HCT116 (cell line): ENCODE results near the gene PRSS56. TPM values are rescaled to one million over a fixed set of nuclear protein-coding genes. Genes with fewer than 3 reads are reported as not detected.
A peak's percentile ranks its signal among the peaks of the same experiment; 100 is the strongest.

ENCODE experiments used
- ATAC-seq: fragments of 200-7000 bp; cut with Tn5 transposase; 2 replicates; pipeline ENCODE4 v1.9.1; 2020; ENCODE audit warnings: mild to moderate bottlenecking, moderate library complexity
- BruUV-seq: library from RNA; stranded (reverse); fragments of 400-500 nt; replicated peaks from 2 replicates; lab custom pipeline; 2021; lab: Mats Ljungman, UMichigan
- CTCF ChIA-PET: fragments of 300-600 bp; sonication (Branson Sonifier 250); formaldehyde crosslinking; loops from one replicate; lab custom pipeline; 2021; ENCODE audit warnings: antibody characterized with exemption; lab: Charles Lee
- POLR2A ChIA-PET: fragments of 300-600, 350-600 bp; sonication (Branson Sonifier 250); formaldehyde crosslinking; loops from one replicate; lab custom pipeline; 2021; ENCODE audit warnings: antibody characterized with exemption; lab: Charles Lee
- RAD21 ChIA-PET, 2 experiments: fragments of 300-600 bp; sonication (Branson Sonifier 250); formaldehyde crosslinking; loops; one replicate each; lab custom pipeline; 2023; ENCODE audit warnings: low total read pairs in 2 of 2; ENCODE audit not compliant: uncharacterized antibody in 2 of 2, unreplicated experiment in 2 of 2, low non-redundant PET in 1 of 2; lab: Charles Lee
- DNase-seq: peaks from one replicate; pipeline ENCODE4 v3.0.0-alpha.2; 2010; ENCODE audit warnings: low read depth, low spot score
- H2AFZ ChIP-seq: fragments of 200-600 bp; shearing (Covaris generic), sonication (generic); 2 replicates; pipeline ENCODE4 v1.6.1; 2017; ENCODE audit warnings: low read depth, mixed run types, mixed read lengths, antibody characterized with exemption, low read length; ENCODE audit not compliant: poor library complexity, severe bottlenecking
- H3K27ac ChIP-seq: 2 replicates; pipeline ENCODE4 v1.5.1; 2012; ENCODE audit warnings: low read depth, low read length
- H3K27me3 ChIP-seq: fragments of 200-600 bp; sonication (generic); 2 replicates; pipeline ENCODE4 v1.6.1; 2016; ENCODE audit warnings: mixed run types, low read length, mixed read lengths; ENCODE audit not compliant: insufficient read depth
- H3K36me3 ChIP-seq, 2 experiments: fragments of 200-500 bp in 1 of 2; fragments of 200-600 bp in 1 of 2; sonication (Bioruptor generic) in 1 of 2; sonication (generic) in 1 of 2; 2 replicates each; pipeline versions ENCODE4 v1.5.1 to v1.6.1; 2014 to 2016; ENCODE audit warnings: low read length in 2 of 2, inconsistent platforms in 1 of 2, mixed read lengths in 1 of 2, mixed run types in 1 of 2; ENCODE audit not compliant: insufficient read depth in 2 of 2, control insufficient read depth in 1 of 2
- H3K4me1 ChIP-seq, 2 experiments: fragments of 200-600 bp in 1 of 2; sonication (generic) in 1 of 2; 2 replicates each; pipeline versions ENCODE4 v1.5.1 to v1.6.1; 2012 to 2017; ENCODE audit warnings: low read length in 2 of 2, inconsistent platforms in 1 of 2, mild to moderate bottlenecking in 1 of 2, mixed read lengths in 1 of 2, mixed run types in 1 of 2, moderate library complexity in 1 of 2; ENCODE audit not compliant: insufficient read depth in 2 of 2, control insufficient read depth in 1 of 2
- H3K4me2 ChIP-seq: fragments of 200-600 bp; sonication (generic); 2 replicates; pipeline ENCODE4 v1.6.1; 2017; ENCODE audit warnings: mixed run types, low read length, mixed read lengths
- H3K4me3 ChIP-seq, 2 experiments: fragments of 200-600 bp in 1 of 2; sonication (generic) in 1 of 2; replicated peaks in 1 of 2; 2 replicates each; pipeline ENCODE4 v1.5.1; 2011 to 2016; ENCODE audit warnings: low read length in 2 of 2, control low read depth in 1 of 2, low read depth in 1 of 2, mild to moderate bottlenecking in 1 of 2, mixed read lengths in 1 of 2, mixed run types in 1 of 2
- H3K79me2 ChIP-seq: fragments of 200-600 bp; sonication (generic); 2 replicates; pipeline ENCODE4 v1.6.1; 2017; ENCODE audit warnings: mild to moderate bottlenecking, mixed run types, low read length, moderate library complexity, mixed read lengths; ENCODE audit not compliant: insufficient read depth
- H3K9ac ChIP-seq: fragments of 200-600 bp; sonication (generic); 2 replicates; pipeline ENCODE4 v1.6.1; 2016; ENCODE audit warnings: low read length, mixed read lengths
- H3K9me2 ChIP-seq: fragments of 200-600 bp; sonication (generic), shearing (Covaris generic); 2 replicates; pipeline ENCODE4 v1.6.1; 2017; ENCODE audit warnings: mixed run types, mild to moderate bottlenecking, moderate library complexity; ENCODE audit not compliant: insufficient read depth
- H3K9me3 ChIP-seq, 2 experiments: fragments of 200-500 bp in 1 of 2; fragments of 200-600 bp in 1 of 2; sonication (Bioruptor generic) in 1 of 2; sonication (generic) in 1 of 2; 2 replicates each; pipeline ENCODE4 v1.6.1; 2014 to 2017; ENCODE audit warnings: low read length in 2 of 2, mixed read lengths in 2 of 2, inconsistent platforms in 1 of 2, low read depth in 1 of 2, mild to moderate bottlenecking in 1 of 2, mixed run types in 1 of 2, moderate library complexity in 1 of 2; ENCODE audit not compliant: control insufficient read depth in 1 of 2, insufficient read depth in 1 of 2
- H4K20me1 ChIP-seq: fragments of 200-600 bp; sonication (generic), shearing (Covaris generic); 2 replicates; pipeline ENCODE4 v1.6.1; 2017; ENCODE audit warnings: mixed run types, mild to moderate bottlenecking, moderate library complexity; ENCODE audit not compliant: insufficient read depth
- ATF3 ChIP-seq: IDR thresholded peaks from 2 replicates; pipeline ENCODE4 v1.6.1; 2012
- CBX3 ChIP-seq: IDR thresholded peaks from 2 replicates; pipeline ENCODE4 v1.6.1; 2012; ENCODE audit warnings: low read depth
- EGR1 ChIP-seq: IDR thresholded peaks from 2 replicates; pipeline ENCODE4 v1.6.1; 2012; ENCODE audit warnings: low read depth
- FOSL1 ChIP-seq: IDR thresholded peaks from 2 replicates; pipeline ENCODE4 v1.6.1; 2012; ENCODE audit warnings: low read depth
- JUND ChIP-seq: IDR thresholded peaks from 2 replicates; pipeline ENCODE4 v1.6.1; 2012
- MAX ChIP-seq: IDR thresholded peaks from 2 replicates; pipeline ENCODE4 v1.6.1; 2012
- SIN3A ChIP-seq: IDR thresholded peaks from 2 replicates; pipeline ENCODE4 v1.6.1; 2012; ENCODE audit warnings: low read depth
- SP1 ChIP-seq: IDR thresholded peaks from 2 replicates; pipeline ENCODE4 v1.6.1; 2012; ENCODE audit warnings: low read depth
- SRF ChIP-seq: IDR thresholded peaks from 2 replicates; pipeline ENCODE4 v1.6.1; 2012; ENCODE audit warnings: low read depth
- YY1 ChIP-seq: IDR thresholded peaks from 2 replicates; pipeline ENCODE4 v1.6.1; 2011; ENCODE audit warnings: low read length, low read depth, moderate library complexity, mild to moderate bottlenecking; ENCODE audit not compliant: insufficient replicate concordance; ENCODE audit errors: extremely low read depth
- ZFX ChIP-seq: fragments of 450-650 bp; IDR thresholded peaks from 2 replicates; pipeline ENCODE4 v1.6.1; 2017
- ZNF274 ChIP-seq: fragments of 200-500 bp; sonication (Bioruptor generic); IDR thresholded peaks from 2 replicates; pipeline ENCODE4 v1.6.1; 2014; ENCODE audit warnings: mild to moderate bottlenecking, low read depth, low read length, inconsistent platforms
- intact Hi-C: fragments of 100-400 bp; cut with micrococcal nuclease; formaldehyde crosslinking; loops from 2 replicates; pipeline ENCODE4 v1.10.0; 2022
- total RNA-seq: library from RNA; stranded (reverse); gene quantifications from one replicate; pipeline ENCODE4 v1.2.1, GENCODE V29; 2021; ENCODE audit not compliant: unreplicated experiment
- TF ChIP-seq, protein P1 (sequence below), 3 experiments: fragments of 200-600 bp in 1 of 3; sonication (generic) in 1 of 3; IDR thresholded peaks in 2 of 3; conservative IDR thresholded peaks in 1 of 3; 2 replicates each; pipeline ENCODE4 v1.5.1; 2012 to 2017; ENCODE audit warnings: low read depth in 2 of 3, low read length in 2 of 3, antibody characterized with exemption in 1 of 3, borderline replicate concordance in 1 of 3, control low read depth in 1 of 3, mild to moderate bottlenecking in 1 of 3, mixed read lengths in 1 of 3, mixed run types in 1 of 3, moderate library complexity in 1 of 3; ENCODE audit not compliant: insufficient read depth in 1 of 3
- TF ChIP-seq, protein P2 (sequence below): IDR thresholded peaks from 2 replicates; pipeline ENCODE4 v1.6.1; 2012; ENCODE audit warnings: low read depth

Gene PRSS56
- total RNA-seq, 1 experiment from 2014 or later: not detected

- TF ChIP-seq, protein P1, sequence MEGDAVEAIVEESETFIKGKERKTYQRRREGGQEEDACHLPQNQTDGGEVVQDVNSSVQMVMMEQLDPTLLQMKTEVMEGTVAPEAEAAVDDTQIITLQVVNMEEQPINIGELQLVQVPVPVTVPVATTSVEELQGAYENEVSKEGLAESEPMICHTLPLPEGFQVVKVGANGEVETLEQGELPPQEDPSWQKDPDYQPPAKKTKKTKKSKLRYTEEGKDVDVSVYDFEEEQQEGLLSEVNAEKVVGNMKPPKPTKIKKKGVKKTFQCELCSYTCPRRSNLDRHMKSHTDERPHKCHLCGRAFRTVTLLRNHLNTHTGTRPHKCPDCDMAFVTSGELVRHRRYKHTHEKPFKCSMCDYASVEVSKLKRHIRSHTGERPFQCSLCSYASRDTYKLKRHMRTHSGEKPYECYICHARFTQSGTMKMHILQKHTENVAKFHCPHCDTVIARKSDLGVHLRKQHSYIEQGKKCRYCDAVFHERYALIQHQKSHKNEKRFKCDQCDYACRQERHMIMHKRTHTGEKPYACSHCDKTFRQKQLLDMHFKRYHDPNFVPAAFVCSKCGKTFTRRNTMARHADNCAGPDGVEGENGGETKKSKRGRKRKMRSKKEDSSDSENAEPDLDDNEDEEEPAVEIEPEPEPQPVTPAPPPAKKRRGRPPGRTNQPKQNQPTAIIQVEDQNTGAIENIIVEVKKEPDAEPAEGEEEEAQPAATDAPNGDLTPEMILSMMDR (IDR thresholded peaks at IDR 0.05 in 2 of 3, conservative IDR thresholded peaks at IDR 0.05 in 1 of 3; ENCODE audit: borderline replicate concordance in 1 of 3, insufficient read depth in 1 of 3, low read depth in 2 of 3, low read length in 2 of 3): no peak
These were observed 41.4 kb upstream of the PRSS56 start (continued) for GRCh38 chr2:232478571-232479340.

- H3K9me2 ChIP-seq: no peaks in the 10 kb centered on the region
- H2AFZ ChIP-seq: no peak overlapping the region
- H3K9me3 ChIP-seq: no peaks in the 10 kb centered on the region
- no peak for TF ChIP-seq ATF3
- no peak for TF ChIP-seq CBX3
- no peak for TF ChIP-seq FOSL1
- TF ChIP-seq, protein P2, sequence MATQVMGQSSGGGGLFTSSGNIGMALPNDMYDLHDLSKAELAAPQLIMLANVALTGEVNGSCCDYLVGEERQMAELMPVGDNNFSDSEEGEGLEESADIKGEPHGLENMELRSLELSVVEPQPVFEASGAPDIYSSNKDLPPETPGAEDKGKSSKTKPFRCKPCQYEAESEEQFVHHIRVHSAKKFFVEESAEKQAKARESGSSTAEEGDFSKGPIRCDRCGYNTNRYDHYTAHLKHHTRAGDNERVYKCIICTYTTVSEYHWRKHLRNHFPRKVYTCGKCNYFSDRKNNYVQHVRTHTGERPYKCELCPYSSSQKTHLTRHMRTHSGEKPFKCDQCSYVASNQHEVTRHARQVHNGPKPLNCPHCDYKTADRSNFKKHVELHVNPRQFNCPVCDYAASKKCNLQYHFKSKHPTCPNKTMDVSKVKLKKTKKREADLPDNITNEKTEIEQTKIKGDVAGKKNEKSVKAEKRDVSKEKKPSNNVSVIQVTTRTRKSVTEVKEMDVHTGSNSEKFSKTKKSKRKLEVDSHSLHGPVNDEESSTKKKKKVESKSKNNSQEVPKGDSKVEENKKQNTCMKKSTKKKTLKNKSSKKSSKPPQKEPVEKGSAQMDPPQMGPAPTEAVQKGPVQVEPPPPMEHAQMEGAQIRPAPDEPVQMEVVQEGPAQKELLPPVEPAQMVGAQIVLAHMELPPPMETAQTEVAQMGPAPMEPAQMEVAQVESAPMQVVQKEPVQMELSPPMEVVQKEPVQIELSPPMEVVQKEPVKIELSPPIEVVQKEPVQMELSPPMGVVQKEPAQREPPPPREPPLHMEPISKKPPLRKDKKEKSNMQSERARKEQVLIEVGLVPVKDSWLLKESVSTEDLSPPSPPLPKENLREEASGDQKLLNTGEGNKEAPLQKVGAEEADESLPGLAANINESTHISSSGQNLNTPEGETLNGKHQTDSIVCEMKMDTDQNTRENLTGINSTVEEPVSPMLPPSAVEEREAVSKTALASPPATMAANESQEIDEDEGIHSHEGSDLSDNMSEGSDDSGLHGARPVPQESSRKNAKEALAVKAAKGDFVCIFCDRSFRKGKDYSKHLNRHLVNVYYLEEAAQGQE: no peak
- no peak for TF ChIP-seq EGR1
- no peak for TF ChIP-seq SIN3A
- TF ChIP-seq MAX: no peak
- no peak for TF ChIP-seq SP1
- TF ChIP-seq ZFX: no peak
- no peak for TF ChIP-seq SRF
- no peak for TF ChIP-seq JUND
- no peak for TF ChIP-seq YY1
- TF ChIP-seq ZNF274: no peak
- H3K9ac ChIP-seq: no peak overlapping the region
- RAD21 ChIA-PET: no interaction called here
- H4K20me1 ChIP-seq: no peaks in the 10 kb centered on the region
- DNase-seq (no peak), ATAC-seq (peak; percentile 44; the same call in 1 of the 2 replicates)
- H3K4me3 ChIP-seq: no peak overlapping the region
- BruUV-seq: no TSS peak
- H3K79me2 ChIP-seq: no peaks in the 10 kb centered on the region
- peaks cover 7% of the 10 kb centered on the region; the same call in 1 of the 2 replicates for H3K27me3 ChIP-seq
- intact Hi-C loops: no loop called here
- no peak overlapping the region for H3K27ac ChIP-seq
- CTCF ChIA-PET: no interaction called here
- no peaks in the 10 kb centered on the region for H3K4me1 ChIP-seq
- H3K4me2 ChIP-seq: no peak overlapping the region
- POLR2A ChIA-PET: no interaction called here
- no peaks in the 10 kb centered on the region for H3K36me3 ChIP-seq
These were observed 40.6 kb upstream of the PRSS56 start for GRCh38 chr2:232479341-232480200.
